HG03460 (cell line): ENCODE results near the gene SVIL.
A peak's percentile ranks its signal among the peaks of the same experiment; 100 is the strongest.

Experiments used
- ATAC-seq: cut with Tn5 transposase; IDR thresholded peaks from one replicate; pipeline ENCODE4 v1.9.1; 2021; ENCODE audit not compliant: unreplicated experiment

SVIL gene

GRCh38 chr10:29650552-29650944 is 15.8 kb upstream of the SVIL start:
- ATAC-seq = no peak

GRCh38 chr10:29649561-29650551 is 15.1 kb upstream of the SVIL start:
- ATAC-seq = no peak

DNA sequence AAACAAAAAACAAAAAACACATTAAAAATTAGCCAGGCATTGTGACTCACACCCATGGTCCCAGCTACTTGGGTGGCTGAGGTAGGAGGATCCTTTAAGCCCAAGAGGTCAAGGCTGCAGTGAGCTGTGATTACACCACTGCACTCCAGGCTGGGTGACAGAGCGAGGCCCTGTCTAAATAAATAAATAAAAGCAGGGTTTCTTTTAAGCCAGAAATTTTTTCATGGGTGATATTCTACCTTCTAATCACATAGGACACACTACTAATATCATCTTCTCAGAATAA is 14.2 kb upstream of the SVIL start:
- no peak for ATAC-seq

DNA sequence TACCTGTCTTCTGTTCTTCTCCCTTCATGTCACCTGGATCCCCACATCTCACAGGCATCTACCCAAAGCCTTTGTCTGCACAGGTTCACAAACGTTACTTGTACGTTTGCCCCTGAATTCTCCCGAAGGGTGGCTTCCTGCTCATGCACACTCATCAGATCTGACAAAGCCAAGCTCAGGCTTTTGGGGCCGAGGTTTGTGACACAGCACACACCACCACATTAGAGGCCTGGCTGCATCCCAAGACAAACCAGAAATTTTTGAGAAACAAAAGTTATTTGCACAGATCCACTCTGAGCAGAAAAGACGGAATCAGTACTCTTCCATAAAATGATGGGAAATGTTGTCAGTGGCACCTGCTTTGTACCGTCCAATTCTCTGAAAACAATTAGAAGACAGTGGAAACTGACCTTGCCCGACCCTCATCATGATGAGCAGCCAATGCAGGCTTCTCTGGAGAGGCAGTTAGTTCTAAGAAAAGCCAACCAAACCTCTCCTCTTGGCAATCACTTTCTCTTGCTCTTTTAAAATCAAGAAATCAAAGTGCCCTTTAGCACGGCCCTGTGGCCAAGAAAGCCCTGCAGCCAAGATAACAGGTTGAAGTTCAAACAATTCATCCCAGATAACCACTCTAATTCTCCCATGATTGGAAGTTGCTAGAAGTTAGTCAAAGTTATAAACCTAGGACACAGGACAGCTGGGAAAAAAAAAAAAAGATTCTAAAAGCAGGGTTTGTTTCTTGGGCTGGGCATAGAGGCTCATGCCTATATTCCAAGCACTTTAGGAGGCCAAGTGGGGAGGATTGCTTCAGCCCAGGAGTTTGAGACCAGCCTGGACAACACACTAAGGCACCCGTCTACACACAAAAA is 13.6 kb upstream of the SVIL start:
- ATAC-seq = no peak

- no peak for ATAC-seq
Observed at GRCh38 chr10:29647478-29647877, 12.7 kb upstream of the SVIL start.

- no peak for ATAC-seq
Observed at GRCh38 chr10:29646960-29647461, 12.2 kb upstream of the SVIL start.

DNA sequence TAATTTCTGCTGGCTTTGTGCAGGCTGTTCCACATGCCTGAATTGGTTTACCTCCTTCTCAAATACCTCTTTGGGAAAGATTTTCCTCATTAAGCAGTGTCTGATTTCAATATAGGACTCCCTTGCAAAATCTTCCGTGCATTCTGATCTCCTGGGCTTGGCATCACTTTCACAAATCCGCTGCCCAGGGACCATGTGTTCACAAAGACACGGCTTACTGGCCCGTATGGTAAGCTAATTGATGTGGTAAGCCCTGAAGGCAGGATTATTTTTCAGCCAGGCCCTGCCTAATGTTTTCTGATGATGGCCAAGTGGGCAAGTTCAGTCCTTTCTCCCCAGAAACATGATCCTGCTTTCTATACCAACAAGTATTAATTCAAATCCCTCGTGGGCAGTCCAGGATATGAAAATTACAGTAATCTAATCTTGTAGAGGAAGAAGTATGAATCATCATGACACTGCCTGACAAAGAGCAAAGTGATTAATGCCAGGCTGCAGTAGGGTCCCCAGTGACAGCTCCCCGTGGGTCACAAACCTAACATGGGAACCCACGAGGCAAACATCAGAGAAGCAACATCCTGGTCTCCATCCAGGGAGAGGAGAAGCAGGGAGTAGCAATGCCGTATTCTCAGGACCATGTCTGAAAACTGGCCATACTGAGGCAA is 11.6 kb upstream of the SVIL start:
- no peak for ATAC-seq

- no peak for ATAC-seq
Observed at GRCh38 chr10:29643771-29644501, 9.2 kb upstream of the SVIL start.

- no peak for ATAC-seq
Observed at GRCh38 chr10:29642990-29643389, 8.2 kb upstream of the SVIL start.

DNA sequence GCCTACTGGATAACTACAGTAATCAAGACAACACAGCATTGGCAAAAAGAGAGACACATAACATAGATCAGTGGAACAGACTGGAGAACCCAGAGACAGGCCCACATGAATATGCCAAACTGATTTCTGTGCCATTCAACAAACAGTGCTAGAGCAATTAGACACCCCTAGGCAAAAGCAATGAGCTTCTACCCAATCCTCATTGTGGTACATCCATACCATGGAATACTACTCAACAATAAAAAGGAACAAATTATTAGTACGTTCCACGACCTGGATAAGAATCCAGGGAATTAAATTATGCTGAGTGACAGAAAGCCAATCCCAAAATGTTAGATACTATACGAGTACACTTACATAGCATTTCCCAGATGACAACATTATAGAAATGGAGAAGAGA is 2.8 kb upstream of the SVIL start:
- no peak for ATAC-seq

- no peak for ATAC-seq
Observed at GRCh38 chr10:29636178-29636577, 1.4 kb upstream of the SVIL start.

DNA sequence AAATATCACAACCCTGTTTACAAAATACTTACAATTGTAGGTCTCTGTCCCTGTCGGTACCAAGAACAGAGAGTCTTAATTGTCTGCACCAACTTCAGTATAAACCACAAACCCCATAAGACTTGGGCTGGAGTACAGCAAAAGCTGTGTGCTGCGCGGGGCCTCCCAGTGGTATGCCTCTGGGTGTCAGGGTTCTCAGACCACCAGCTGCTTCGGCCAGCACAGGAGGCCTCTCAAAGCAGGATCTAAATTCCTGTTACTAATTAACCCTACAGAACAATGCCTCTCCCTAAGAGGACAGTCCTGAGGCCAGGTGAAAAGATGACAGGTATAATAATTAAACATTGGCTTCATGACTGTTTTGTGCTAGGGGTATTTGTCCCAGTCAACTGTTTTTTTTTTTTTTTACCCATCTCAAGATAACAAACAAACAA is 957 bp upstream of the SVIL start:
- peak; percentile 83 for ATAC-seq

GRCh38 chr10:29634105-29634504 is 666 bp downstream of the SVIL start:
- no peak for ATAC-seq

- ATAC-seq = no peak
Observed at GRCh38 chr10:29631049-29631339, 3.8 kb downstream of the SVIL start.

DNA sequence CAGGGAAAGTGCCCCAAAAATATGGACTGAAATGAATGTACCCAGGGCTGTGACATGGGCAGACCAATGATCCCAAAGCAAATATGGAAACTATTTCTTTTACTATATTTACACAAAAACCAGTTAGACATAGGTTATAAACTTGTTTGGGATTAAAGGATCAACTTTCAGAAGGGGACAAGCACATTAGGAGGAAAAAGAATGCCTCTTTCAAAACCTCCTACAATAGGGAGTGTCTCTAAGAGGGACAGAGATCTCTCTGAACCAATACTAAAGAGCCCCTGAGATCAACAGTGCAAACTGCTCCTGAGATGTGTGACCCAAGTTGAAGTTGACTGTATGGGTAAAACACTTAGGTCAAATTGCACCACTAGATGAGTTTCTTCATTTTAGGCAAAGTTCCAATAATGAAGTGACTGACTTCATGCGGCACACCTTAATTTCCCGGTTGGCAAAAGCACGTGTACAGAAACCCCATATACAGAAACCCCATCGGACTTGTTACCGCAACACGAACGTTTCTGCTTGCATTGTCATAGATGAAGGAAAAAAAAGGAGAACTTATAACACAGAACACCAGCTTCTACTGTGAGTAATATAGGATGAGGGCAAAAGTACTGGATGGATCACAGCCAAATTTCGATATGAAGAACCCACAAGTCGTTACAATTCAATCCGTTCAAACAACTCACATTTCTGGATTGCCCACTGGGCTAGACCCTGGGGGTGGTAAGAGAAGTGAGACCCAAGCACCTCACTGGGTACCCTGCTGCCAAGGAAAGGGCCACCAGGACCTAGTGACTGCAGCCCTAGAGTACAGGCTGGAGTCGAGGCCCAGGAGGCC is 4.3 kb downstream of the SVIL start:
- no peak for ATAC-seq

DNA sequence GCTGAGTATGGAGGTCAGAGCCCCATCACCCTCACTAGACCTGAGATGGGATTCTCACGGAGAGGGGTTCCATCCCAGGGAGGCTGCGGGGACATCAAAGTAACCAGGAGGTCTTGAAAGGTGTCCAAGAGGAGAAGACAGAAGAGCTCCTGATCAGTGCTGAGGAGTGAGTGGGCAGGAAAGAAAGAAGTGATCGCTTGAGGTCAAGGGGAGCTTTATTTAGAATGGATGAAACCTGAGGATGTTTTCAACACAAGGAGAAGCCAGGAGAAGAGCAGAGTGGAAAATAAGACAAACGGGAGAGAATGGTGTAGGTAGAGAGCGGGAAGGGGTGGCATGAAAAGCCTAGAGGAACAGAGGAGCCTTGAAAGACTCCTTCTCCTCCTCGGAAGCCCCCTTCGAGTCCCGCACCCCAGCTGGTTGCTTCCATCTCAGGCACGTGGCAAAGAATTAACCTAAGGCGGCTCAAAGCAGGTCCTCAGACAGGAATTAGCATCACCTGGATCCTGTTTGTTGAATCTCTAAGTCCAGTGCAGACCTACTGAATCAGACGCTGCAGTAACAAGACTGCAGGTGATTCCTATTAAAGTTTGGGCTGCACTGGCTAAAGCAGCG is 5.8 kb downstream of the SVIL start:
- ATAC-seq = no peak

- no peak for ATAC-seq
Observed at GRCh38 chr10:29628311-29628710, 6.5 kb downstream of the SVIL start.

DNA sequence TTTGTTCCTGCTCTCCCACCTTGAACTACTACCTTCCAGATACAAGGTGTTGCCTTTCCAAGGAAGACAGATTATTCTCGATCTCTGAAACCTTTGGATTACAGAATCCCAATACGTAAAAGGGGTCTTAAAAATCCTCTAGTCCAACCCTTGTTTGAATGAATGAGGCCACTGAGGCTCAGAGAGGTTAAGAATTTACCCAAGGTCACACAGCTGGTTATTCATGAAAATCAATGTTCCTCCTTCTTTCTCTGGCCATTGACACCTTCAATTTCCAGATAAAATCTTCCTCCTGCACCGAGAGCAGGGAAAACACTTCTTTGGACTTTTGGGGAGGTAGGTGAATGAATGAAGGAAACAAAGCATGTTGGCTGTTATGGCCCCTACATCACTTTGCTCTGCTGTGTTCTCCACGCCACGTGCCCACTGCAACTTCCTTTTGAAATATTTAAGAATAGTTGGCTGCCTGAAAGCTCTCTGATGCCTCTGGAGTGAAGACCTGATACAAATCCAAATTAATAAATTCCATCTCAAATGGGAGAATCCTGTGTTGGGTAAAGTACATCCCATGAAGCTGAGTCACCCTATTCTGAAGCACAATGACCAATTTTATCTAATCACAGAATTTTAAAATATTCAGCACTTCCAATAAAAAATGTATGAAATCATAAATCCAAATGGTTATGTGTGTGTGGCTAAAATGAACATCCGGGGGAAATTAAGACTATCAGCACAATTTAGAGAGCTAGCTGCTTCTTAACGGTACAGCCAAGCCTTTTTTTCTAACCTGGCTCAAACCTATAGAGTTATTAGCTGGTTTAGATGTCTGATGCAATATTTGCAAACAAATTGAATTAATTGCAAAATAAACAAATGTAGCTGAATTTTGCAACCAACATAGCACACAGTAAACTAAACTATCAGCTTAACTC is 7.3 kb downstream of the SVIL start:
- no peak for ATAC-seq
